ENCODE data around the gene JTB.
"Not testable (repeated sequence)": the region's sequence is repeated elsewhere in the genome, so short reads cannot be mapped to it uniquely, and the experiment has no call there.

The JTB gene

DNA sequence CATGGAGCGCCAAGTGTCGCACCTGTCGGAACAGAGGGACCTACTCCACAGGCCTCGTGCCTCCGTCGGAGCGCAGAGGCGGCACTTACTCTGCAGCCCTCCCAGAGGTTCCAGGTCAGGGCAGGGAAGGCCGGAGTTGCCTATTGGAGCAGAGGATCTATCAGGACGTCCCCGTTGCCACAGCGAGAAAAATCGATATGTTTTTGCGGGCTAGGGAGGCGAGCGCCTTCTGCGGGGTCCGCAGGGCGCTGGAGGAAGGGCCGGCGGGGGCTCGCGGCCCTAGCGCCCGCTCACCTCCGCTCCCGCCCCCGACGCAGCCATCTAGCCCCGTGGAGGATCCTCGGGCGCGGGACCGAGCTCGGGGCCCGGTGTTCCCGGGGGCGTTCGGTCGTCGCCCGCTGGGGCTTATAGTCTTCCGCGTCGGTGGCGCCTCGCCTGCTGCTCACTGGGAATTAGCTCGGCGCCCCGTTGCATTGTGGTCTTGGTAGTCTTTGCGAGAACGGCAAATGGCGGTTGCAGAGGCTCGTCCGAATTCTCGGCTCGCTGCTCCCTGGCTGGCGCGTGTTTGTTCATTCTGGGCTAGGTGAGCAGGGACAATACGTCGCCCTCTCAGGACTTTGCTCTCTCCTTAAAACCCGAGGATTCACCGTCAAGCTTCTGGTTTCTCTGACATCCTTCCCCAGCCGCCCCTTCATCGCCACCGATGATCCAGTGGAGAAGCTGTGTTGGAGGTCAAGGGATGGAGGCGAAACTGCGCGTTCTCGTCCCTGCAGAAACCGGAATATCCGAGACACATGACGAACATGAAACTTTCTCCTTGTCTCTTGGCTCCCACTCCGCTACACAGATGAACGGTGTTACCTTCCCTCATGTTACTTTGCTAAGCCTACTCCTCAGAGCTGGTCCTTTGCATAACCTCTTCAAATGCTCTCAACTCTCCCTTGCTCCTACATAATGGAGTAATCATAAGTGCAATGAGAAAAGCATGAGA lies at the start of gene JTB:
TSS of gene JTB (minus strand) at position 425 of the 991 bp plus-strand sequence. CDS start at position 3, 422 bp downstream.
- Histone ChIP-seq H2AFZ (peak within 1 kb of the TSS; percentile 93), H3K4me2 (ENCODE audit: low read length) (peak within 1 kb of the TSS; percentile 81), H3K27ac (peak within 1 kb of the TSS; percentile 81), H3K4me1 (no peaks in the 10 kb centered on the region), H3K9ac (peak within 1 kb of the TSS; percentile 13), H3K36me3 (ENCODE audit: control insufficient read depth, insufficient read depth, low read length) (no peaks in the 10 kb centered on the region), H3K9me3 (ENCODE audit: control insufficient read depth, low read length) (no peaks in the 10 kb centered on the region), H3K79me2 (no peaks in the 10 kb centered on the region), H3K27me3 (ENCODE audit: control insufficient read depth, insufficient read depth, low read length) (no peaks in the 10 kb centered on the region), H3K4me3 (ENCODE audit: low read depth, low read length) (peak within 1 kb of the TSS; percentile 82)
- TF ChIP-seq, protein P1, sequence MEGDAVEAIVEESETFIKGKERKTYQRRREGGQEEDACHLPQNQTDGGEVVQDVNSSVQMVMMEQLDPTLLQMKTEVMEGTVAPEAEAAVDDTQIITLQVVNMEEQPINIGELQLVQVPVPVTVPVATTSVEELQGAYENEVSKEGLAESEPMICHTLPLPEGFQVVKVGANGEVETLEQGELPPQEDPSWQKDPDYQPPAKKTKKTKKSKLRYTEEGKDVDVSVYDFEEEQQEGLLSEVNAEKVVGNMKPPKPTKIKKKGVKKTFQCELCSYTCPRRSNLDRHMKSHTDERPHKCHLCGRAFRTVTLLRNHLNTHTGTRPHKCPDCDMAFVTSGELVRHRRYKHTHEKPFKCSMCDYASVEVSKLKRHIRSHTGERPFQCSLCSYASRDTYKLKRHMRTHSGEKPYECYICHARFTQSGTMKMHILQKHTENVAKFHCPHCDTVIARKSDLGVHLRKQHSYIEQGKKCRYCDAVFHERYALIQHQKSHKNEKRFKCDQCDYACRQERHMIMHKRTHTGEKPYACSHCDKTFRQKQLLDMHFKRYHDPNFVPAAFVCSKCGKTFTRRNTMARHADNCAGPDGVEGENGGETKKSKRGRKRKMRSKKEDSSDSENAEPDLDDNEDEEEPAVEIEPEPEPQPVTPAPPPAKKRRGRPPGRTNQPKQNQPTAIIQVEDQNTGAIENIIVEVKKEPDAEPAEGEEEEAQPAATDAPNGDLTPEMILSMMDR (IDR thresholded peaks at IDR 0.05), result no peak

DNA sequence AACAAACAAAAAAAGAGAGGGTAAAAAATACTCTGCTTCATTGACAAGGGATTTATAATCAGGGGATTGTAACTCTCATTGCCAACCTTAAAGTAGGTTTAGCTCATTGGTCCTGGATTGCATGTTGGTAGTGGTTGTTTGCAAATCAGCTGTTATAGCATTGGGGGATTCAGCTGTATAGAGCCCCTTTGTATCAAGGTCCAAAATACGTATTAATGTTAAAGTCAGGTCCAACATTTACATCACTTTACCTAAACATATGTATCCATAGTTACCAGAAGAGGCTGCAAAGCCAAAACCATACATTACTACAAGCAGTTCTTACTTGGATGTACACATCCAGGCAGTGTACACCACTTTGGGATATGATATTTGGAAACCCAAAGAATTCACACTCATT lies 42.5 kb upstream of the JTB start:
- Histone ChIP-seq H3K9ac (no peak overlapping the region), H3K27me3 (ENCODE audit: control insufficient read depth, insufficient read depth, low read length) (no peaks in the 10 kb centered on the region), H3K79me2 (no peaks in the 10 kb centered on the region), H3K9me3 (ENCODE audit: control insufficient read depth, low read length) (no peaks in the 10 kb centered on the region), H3K4me3 (ENCODE audit: low read depth, low read length) (no peak overlapping the region), H3K4me2 (ENCODE audit: low read length) (no peak overlapping the region), H3K27ac (no peak overlapping the region), H2AFZ (no peak overlapping the region), H3K4me1 (no peaks in the 10 kb centered on the region), H3K36me3 (ENCODE audit: control insufficient read depth, insufficient read depth, low read length) (no peaks in the 10 kb centered on the region)
- TF ChIP-seq, protein P1 (IDR thresholded peaks at IDR 0.05), result no peak

DNA sequence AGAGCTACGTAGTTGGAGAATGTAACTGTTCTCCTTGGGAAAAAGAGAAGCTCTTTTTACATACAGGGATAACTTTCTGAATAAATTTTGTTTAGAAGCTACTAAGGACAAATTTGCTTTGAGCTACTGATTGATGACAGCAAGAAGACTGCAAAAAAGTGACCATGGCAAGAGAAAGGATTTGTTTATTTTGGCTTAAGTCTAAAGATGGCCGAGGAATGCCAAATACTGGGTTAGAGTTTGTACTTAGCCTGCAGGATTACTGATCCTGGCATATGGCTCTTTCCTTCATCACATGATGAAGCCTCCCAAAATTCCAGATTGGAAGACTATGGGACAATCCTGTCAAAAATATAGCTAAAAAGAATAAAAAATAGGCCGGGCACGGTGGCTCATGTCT lies 41.8 kb upstream of the JTB start:
- no peaks in the 10 kb centered on the region for H3K27me3 ChIP-seq (ENCODE audit: control insufficient read depth, insufficient read depth, low read length)
- TF ChIP-seq, protein P1 (IDR thresholded peaks at IDR 0.05), result no peak
- no peak overlapping the region for H3K27ac ChIP-seq
- H3K4me2 ChIP-seq (ENCODE audit: low read length), result no peak overlapping the region
- no peak overlapping the region for H3K4me3 ChIP-seq (ENCODE audit: low read depth, low read length)
- H3K4me1 ChIP-seq, result no peaks in the 10 kb centered on the region
- no peak overlapping the region for H3K9ac ChIP-seq
- H3K79me2 ChIP-seq, result no peaks in the 10 kb centered on the region
- no peaks in the 10 kb centered on the region for H3K9me3 ChIP-seq (ENCODE audit: control insufficient read depth, low read length)
- H3K36me3 ChIP-seq (ENCODE audit: control insufficient read depth, insufficient read depth, low read length), result no peaks in the 10 kb centered on the region
- no peak overlapping the region for H2AFZ ChIP-seq

DNA sequence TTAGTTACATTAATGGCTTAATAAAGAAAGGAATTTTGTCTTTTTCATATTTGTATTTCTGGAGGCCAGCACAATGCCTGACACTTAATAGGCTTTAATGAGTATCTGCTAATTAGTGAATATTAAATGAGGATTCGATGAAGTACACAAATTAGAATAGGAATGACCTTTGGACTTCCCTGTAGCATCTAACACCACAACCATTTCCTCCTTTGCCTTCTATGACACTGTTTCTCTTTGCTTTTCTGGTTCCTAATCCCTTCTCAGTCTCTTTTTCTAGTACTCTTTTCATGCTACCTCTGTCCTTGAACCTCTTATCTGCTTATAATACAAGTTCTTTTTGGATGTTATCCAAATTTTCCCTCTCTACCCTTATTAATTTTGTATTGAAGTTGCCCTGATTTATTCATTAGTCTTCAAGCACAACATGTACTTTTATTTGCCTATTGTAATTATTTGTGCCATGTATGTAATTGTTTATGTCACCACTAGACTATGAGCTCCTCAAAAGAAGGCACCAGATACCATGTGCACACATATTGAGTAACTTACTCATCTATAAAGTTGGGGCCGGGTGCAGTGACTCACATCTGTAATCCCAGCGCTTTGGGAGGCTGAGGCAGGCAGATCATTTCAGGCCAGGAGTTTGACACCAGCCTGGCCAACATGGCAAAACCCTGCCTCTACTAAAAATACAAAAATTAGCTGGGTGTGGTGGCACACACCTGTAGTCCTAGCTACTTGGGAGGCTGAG lies 36.9 kb upstream of the JTB start:
- no peak overlapping the region for H3K27ac ChIP-seq
- TF ChIP-seq, protein P1 (IDR thresholded peaks at IDR 0.05), result no peak
- no peak overlapping the region for H3K4me2 ChIP-seq (ENCODE audit: low read length)
- no peak overlapping the region for H3K4me3 ChIP-seq (ENCODE audit: low read depth, low read length)
- no peaks in the 10 kb centered on the region for H3K27me3 ChIP-seq (ENCODE audit: control insufficient read depth, insufficient read depth, low read length)
- no peaks in the 10 kb centered on the region for H3K79me2 ChIP-seq
- H3K4me1 ChIP-seq, result no peaks in the 10 kb centered on the region
- no peak overlapping the region for H3K9ac ChIP-seq
- H3K9me3 ChIP-seq (ENCODE audit: control insufficient read depth, low read length), result no peaks in the 10 kb centered on the region
- no peak overlapping the region for H2AFZ ChIP-seq
- H3K36me3 ChIP-seq (ENCODE audit: control insufficient read depth, insufficient read depth, low read length), result no peaks in the 10 kb centered on the region

DNA sequence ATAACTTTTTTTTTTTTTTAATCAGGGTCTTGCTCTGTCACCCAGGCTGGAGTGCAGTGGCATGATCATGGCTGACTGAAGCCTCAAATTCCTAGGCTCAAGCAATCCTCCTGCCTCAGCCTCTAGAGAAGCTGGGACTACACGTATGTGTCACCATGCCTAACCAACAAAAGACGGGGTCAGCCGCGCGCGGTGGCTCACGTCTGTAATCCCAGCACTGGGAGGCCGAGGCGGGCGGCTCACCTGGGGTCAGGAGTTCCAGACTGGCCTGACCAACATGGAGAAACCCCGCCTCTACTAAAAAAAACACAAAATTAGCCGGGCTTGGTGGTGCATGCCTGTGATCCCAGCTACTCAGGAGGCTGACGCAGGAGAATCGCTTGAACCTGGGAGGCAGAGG lies 35.1 kb upstream of the JTB start:
- H3K27ac ChIP-seq; H3K9ac ChIP-seq; H2AFZ ChIP-seq; H3K4me3 ChIP-seq (ENCODE audit: low read depth, low read length); H3K9me3 ChIP-seq (ENCODE audit: control insufficient read depth, low read length); H3K79me2 ChIP-seq; H3K36me3 ChIP-seq (ENCODE audit: control insufficient read depth, insufficient read depth, low read length); H3K4me1 ChIP-seq; H3K4me2 ChIP-seq (ENCODE audit: low read length); H3K27me3 ChIP-seq (ENCODE audit: control insufficient read depth, insufficient read depth, low read length): not testable (repeated sequence)
